ENCODE measurements around the gene CACTIN.
A peak's percentile ranks its signal among the peaks of the same experiment; 100 is the strongest.
"Not testable (repeated sequence)": the region's sequence is repeated elsewhere in the genome, so short reads cannot be mapped to it uniquely, and the experiment has no call there.

Gene CACTIN

GRCh38 chr19:3586707-3587346, 39.8 kb downstream of the CACTIN start:
- no peak for DNase-seq (ENCODE audit: low read depth)

- no peak for DNase-seq (ENCODE audit: low read depth)
These were observed 40.4 kb downstream of the CACTIN start for GRCh38 chr19:3586127-3586626.

- no peak for DNase-seq (ENCODE audit: low read depth)
These were observed 41.1 kb downstream of the CACTIN start, which contains the start of gene GIPC3 for GRCh38 chr19:3585301-3586126. GIPC3 (plus strand) TSS chr19:3585478; CDS start chr19:3585598, 120 bp downstream.

GRCh38 chr19:3584036-3584802, 42.4 kb downstream of the CACTIN start:
- not testable (repeated sequence) for DNase-seq (ENCODE audit: low read depth)

- not testable (repeated sequence) for DNase-seq (ENCODE audit: low read depth)
These were observed 44.8 kb downstream of the CACTIN start for GRCh38 chr19:3581792-3582191.

GRCh38 chr19:3580156-3580934, 46.2 kb downstream of the CACTIN start:
- DNase-seq (ENCODE audit: low read depth), result no peak

GRCh38 chr19:3578390-3578789, 48.2 kb downstream of the CACTIN start:
- DNase-seq (ENCODE audit: low read depth), result no peak

GRCh38 chr19:3577723-3578344, 48.8 kb downstream of the CACTIN start:
- no peak for DNase-seq (ENCODE audit: low read depth)

GRCh38 chr19:3576696-3577443, 49.7 kb downstream of the CACTIN start:
- DNase-seq (ENCODE audit: low read depth), result no peak

- no peak for DNase-seq (ENCODE audit: low read depth)
These were observed 50.5 kb downstream of the CACTIN start for GRCh38 chr19:3575949-3576673.

- DNase-seq (ENCODE audit: low read depth), result no peak
These were observed 51.3 kb downstream of the CACTIN start for GRCh38 chr19:3575260-3575741.

GRCh38 chr19:3573858-3574637, 52.5 kb downstream of the CACTIN start:
- DNase-seq (ENCODE audit: low read depth), result peak; percentile 96

GRCh38 chr19:3573162-3573857, 53.3 kb downstream of the CACTIN start:
- no peak for DNase-seq (ENCODE audit: low read depth)

GRCh38 chr19:3572855-3573161, 53.8 kb downstream of the CACTIN start, which contains the start of gene HMG20B:
HMG20B (plus strand) TSS chr19:3572944; CDS start chr19:3573310, 366 bp downstream.
- no peak for DNase-seq (ENCODE audit: low read depth)

GRCh38 chr19:3572132-3572854, 54.3 kb downstream of the CACTIN start:
- DNase-seq (ENCODE audit: low read depth), result peak; percentile 100

- no peak for DNase-seq (ENCODE audit: low read depth)
These were observed 56.0 kb downstream of the CACTIN start for GRCh38 chr19:3570606-3571011.

- not testable (repeated sequence) for DNase-seq (ENCODE audit: low read depth)
These were observed 56.5 kb downstream of the CACTIN start for GRCh38 chr19:3570042-3570441.

All from CMK (cell line).